ENCODE measurements around the gene EIF4E2.

- no peak for TF ChIP-seq CTCF (IDR thresholded peaks at IDR 0.05; ENCODE audit: low read depth, low read length)
- TF ChIP-seq, protein P1, sequence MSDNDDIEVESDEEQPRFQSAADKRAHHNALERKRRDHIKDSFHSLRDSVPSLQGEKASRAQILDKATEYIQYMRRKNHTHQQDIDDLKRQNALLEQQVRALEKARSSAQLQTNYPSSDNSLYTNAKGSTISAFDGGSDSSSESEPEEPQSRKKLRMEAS (IDR thresholded peaks at IDR 0.05; ENCODE audit: low read depth, low read length), result no peak
- no peak for TF ChIP-seq POLR2A (IDR thresholded peaks at IDR 0.05; ENCODE audit: extremely low read depth, insufficient read length)
- no peak for TF ChIP-seq MYC (IDR thresholded peaks at IDR 0.05; ENCODE audit: low read depth, low read length)
These were observed 44.6 kb upstream of the EIF4E2 start for GRCh38 chr2:232505856-232506255.

Measured in NB4 (cell line).